CD1c-positive myeloid dendritic cell (primary cell): ENCODE results near the gene CYP19A1.
"Not testable (repeated sequence)": the region's sequence is repeated elsewhere in the genome, so short reads cannot be mapped to it uniquely, and the experiment has no call there.

ENCODE experiments used
- DNase-seq: peaks from one replicate; pipeline ENCODE4 v3.0.0-alpha.2; 2016; ENCODE audit errors: extremely low spot score

Gene CYP19A1

GRCh38 chr15:51212239-51212638 lies 126.2 kb downstream of the CYP19A1 start:
- no peak for DNase-seq

GRCh38 chr15:51205050-51205975 lies 133.1 kb downstream of the CYP19A1 start:
- no peak for DNase-seq

GRCh38 chr15:51203797-51204196 lies 134.6 kb downstream of the CYP19A1 start:
- no peak for DNase-seq

GRCh38 chr15:51202783-51203182 lies 135.6 kb downstream of the CYP19A1 start:
- DNase-seq = peak; percentile 51

DNA sequence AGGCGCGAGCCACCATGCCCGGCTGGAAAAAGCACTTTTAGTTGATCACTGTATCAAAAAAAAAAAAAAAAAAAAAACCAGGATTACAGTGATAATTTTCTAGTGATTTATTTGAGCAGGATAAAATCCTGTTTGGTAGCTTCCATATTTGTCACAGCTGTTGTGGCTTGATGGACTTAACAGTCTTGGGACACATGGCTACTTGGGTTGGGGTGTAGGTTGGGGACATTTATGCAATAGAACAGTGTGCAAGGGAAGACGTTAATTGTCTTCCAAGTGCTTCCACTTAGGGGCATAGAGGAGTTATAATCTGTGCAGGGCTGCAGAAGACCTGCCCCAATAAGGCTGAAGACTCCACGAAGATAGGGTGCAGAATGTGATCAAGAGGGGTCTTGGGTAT lies 136.8 kb downstream of the CYP19A1 start:
- no peak for DNase-seq

DNA sequence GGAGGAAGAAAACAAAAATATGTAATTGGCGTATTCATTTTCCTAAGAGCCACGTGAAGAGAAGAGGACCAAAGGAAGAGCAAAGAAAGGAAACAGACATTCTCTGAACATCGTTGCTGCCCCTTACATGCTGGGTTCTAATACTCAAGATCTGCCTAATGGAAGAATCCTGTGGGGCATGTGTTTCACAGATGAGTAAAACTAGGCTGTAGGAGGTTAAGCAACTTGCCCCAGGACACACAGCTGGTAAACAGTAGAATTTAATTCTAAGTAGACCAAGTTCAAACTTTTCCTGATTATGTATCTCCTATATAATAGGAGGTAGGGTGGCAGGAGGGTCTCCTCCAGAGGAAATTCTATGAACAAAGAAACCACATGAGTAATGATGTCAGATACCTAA lies 137.6 kb downstream of the CYP19A1 start:
- DNase-seq = no peak

DNA sequence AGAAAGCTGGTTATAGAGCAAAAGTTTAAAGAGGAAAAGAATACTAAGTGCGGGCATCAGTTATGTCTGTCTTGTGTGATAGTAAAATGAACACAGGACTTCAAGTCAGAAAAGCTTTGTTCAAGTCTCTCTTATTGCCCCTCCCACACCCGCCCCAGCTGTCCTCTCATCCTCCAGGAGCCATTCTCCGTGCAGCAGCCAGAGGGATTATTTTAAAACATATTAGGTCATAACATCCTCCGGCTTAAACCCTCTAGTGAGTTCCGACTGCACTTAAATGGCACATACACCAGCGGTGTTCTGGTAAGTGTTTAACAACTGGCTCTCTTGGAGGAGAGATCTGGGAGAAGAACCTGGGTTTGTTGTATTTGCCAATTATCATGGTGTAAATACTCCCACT lies 138.9 kb downstream of the CYP19A1 start:
- DNase-seq = no peak

- no peak for DNase-seq
Observed at GRCh38 chr15:51198701-51199232, 139.6 kb downstream of the CYP19A1 start.

GRCh38 chr15:51195459-51195858 lies 142.9 kb downstream of the CYP19A1 start:
- no peak for DNase-seq

DNA sequence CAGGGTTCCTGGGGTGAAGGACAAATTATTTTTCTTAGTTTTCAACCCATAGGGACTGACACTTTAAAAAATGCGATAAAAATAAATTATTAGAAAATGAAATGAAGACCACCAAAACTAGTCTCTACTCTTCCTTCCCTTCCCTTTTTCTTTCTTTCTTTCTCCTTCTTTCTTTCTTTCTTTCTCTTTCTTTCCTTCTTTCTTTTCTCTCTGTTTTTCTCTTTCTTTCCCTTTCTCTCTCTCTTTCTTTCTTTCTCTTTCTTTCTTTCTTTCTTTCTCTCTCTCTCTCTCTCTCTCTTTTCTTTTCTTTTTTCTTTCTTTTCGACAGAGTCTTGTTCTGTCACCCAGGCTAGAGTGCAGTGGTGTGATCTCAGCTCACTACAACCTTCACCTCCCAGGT lies 144.4 kb downstream of the CYP19A1 start:
- no peak for DNase-seq

- DNase-seq = no peak
Observed at GRCh38 chr15:51193526-51193925, 144.9 kb downstream of the CYP19A1 start.

DNA sequence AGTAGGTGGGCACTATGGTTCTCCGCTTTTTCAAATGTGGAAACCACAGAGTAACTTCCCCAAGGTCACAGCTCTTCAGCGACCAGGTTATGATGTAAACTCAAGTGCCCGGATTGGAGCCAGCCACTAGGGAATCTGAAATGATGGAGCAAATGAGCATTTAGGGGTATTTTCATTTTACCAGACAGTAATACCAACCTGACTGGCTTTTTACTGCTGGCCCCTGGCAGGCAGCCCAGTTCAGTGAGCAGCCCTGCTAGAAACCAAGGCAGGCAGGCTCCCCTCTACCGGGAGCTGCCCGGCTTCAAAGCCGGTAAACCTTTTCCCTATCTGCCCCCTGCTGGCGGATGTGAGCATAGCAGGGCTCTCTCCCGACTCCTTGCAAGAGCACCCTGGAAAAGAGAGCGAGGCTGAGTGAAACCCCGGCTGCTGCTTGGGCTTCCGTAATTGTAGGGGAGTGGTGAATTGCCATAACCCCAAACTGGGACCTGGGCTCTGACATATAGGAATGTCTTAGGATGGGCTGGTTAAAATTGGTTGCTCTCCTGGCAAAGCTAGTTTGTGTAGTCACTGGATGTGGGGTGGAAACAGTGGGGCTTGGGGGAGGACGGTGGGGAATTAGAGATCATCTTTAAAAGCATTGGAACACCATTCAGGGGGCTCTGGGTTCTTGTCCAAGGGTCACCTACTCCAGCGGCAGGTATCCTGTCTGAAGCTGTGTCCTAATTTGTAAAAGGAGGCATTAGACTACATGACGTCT lies 145.7 kb downstream of the CYP19A1 start:
- peak; percentile 89 for DNase-seq

DNA sequence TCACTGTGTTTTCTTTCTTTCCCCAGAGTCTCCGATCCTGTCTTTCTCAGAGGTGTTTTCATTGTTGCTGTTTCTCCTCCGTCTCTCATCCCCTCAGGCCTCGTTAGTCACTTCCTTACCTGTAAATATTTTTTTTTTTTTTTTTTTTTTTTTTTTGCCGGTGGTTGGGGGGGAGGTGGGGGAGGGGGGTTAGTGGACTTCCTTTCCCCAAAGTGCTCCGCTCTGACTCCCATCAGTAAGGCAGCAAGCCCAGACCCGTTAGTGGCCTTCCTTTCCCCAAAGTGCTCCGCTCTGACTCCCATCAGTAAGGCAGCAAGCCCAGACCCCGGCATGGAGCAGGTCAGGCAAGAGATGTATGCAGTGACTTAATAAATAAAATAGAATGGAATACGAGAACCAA lies 146.6 kb downstream of the CYP19A1 start:
- no peak for DNase-seq

GRCh38 chr15:51191072-51191670 lies 147.2 kb downstream of the CYP19A1 start:
- no peak for DNase-seq

DNA sequence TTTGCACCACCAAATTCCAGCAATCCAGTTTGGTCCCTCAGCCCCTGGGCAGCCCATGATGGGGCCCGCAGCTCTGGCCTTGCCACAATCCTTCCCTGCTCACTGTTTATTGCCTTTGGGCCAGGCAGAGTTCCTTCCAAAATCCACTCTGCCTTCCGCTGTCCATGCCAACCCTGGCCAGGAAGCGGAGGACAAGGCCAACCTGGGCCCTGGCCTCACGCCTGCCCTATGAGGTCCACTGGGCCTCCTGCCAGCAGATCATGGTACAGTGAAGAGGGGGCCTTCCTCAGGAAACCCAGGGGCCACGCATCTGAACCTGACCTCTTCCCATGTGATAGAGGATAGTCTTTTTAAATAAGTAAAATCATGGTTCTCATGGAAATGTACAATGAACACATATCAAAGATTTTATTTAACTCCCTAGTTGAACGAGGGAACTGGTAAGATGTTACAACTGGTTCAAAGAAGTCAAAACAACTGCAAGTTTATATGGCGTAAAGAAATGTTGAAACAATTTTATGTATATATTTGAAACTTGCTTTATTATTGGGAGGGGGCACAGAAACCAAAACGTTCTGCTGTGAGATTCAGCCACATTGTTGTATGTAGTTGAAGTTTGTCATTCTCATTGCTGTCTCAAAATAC lies 147.8 kb downstream of the CYP19A1 start:
- no peak for DNase-seq

- peak; percentile 81 for DNase-seq
Observed at GRCh38 chr15:51189669-51190385, 148.6 kb downstream of the CYP19A1 start.

DNA sequence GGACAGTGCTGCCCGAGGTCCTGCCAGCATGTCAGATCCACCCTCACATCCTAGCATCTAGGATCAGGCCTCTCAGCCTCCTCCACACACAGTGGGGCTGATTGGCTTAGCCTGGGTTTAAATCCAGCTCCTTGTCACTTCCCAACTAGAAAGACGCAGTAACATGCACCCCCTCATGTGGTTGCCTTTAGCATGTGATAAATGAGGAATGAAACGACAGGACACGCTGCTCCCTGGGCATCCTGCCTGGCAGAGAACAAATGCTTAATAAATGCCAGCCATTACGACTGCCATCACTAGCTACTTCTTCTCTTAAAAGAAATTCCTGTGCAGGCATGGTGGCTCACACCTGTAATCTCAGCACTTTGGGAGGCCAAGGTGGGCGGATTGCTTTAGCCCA lies 149.6 kb downstream of the CYP19A1 start:
- DNase-seq = not testable (repeated sequence)

- no peak for DNase-seq
Observed at GRCh38 chr15:51186891-51187290, 151.5 kb downstream of the CYP19A1 start.

DNA sequence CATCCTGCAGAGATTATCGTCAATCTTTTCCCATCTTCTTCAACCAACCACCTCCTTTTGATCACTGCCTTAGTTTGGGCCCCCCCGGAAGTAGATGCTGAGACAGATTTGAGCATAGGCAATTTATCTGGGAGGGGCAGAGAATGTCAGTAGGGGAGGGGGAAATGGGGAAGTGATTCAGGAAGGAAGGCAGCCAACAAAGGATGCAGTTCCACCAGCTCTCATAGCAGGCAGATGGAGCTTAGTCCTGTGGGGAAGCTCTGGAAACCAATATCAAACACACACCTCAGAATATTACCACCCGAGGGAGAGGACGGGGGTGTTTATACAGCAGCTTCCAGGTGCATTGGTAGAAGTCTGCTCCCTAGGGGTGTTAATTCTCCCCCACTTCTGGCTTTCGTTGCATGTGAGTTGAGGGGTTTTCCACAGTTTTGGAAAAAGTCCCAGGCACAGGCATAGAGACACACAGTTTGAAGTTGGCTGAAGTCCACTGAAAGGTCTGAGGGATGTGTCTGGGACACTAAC lies 152.2 kb downstream of the CYP19A1 start:
- peak; percentile 38 for DNase-seq

DNA sequence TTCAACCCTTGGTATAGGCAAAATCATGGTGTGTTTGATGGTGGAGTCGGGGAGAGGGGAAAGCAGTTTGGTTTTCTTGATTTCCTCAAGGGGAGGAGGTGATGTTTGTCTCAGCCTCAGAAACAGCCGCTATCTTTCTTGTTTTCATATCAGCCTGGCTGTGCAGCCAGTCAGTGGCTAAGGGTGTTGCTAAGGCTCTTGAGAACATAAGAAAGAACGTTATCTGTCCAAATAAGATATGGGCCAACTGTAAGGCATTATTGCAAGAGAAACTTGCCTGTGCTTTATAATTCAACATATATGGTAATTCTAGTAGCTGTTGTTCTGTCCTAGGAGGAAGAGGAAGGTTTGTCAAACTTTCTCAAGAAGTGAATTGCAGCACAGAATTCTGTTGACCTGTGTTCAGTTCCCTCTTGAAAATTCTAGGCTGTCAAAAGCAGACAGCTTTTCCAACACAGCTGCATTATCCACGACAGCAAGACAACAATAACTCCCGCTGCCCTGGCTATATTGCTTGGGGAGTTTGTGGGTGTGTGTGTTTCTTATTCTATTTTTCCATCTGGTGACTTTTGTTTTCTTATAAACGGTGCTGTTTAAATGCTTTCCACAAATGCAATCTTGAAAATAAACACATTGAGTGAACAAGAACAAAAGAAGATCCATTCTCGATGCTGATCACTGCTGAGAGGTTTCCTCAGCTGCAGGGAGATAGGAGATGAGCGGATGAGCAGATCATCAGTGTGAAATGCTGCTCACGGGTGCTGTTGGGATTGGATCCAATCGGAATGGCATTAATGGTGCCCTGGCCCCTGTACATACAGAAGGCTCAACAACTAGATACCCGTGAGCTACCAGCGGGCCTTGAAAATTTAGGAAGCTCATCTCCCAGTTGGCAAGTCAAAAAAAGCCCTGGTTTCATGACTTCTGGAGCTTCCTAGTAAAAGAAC lies 152.9 kb downstream of the CYP19A1 start:
- peak; percentile 61 for DNase-seq
